Measurements from ENCODE around the gene EXD3.

The EXD3 gene

DNA sequence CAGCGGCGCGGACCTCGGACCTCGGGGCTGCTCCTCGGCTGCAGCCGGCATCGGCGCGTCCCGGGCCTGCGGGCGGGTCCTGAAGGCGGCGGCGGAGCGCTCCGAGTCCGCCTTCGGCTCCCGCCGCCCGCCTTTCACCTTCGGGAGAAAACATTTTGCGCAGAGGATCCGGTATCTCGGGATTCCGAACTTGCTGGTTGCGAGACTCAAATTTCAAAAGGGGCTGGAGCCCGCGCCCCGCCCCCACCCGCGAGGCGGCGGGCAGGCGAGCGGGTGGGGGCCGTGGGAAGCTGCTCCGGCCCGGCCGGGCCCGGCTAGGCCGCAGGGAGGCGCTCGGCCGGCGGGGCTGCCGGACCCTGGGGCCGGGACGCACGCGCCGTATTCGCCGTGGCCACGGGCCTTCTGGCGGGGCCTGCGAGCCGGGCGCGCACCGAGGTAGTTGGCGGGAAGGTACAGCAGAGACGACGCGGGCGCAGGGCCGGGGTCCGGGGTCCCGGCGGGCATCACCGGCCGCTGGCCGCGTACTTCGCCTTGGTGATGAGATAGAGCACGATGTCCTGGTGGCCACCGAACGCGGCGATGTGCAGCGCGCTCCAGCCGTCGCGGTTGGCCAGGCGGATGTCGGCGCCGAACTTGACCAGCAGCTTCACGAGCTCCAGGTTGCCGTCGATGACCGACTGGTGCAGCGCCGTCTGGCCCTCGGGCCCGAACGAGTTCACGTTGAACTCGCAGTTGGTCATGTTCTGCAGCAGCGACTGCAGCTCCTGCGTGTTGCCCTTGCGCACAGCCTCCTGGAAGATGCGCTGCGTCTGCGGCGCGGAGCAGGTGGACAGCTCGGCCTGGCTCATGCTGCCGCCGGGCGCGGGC lies 121.6 kb downstream of the EXD3 start:
- DNase-seq = no peak

DNA sequence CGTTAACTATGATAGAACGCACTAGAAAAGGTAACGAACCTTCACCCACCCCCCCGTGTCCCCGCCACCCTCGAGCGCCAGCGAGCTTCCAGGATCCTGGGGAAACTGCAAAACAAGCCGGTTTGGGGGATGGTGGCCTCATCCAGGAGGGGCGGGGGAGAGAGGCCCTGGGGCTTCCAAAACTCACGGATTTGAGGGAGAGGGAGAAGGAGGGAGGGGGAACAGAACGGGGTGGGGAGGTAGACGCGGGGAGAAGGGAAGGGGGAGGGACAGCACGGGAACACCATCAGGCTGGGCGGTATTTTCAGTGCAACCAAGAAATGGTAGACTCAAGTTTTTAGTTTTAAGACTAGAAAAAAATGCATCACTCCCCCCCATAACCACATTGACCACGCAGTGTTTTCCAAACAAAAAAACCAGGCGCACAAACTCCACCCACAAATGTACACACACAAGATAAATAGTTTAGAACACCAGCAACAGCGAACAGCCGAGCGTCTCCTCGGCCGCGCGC lies 122.3 kb downstream of the EXD3 start:
- no peak for DNase-seq

DNA sequence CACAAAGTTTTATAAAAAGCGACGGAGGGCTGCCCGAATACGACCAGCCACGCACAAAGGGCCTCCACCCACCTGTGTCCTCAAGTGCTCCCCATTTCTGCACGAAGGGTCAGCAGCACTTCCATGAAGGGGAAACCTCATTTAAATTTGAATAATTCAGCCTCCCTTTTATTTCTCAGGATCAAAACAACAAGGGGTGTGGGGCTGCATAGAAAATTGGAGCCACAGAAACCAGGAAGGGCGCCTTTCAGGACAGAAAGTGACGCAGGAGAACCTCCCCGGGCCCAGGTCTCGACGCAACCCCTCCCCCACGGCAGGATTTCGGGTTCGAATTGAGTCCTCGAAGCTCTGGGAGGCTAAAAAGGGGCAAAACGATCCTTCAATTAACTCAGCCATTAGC lies 123.0 kb downstream of the EXD3 start:
- DNase-seq = no peak

DNA sequence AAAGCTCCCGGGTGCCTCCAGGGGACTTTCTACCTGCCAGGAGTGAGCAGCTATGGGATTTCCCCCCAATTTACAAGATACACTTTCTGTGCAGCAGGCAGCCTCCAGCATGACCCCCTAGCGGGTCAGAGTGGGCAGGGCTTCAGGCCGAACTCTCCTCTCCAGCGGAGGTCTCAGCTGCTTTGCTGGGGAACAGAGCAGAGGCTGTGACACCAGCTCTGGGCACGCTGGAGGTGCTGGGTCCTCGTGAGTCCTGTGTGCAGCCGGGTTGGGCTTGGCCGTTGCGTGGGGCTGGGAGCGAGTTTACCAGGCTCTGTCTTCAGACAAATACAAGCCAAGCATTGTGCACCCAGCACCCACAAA lies 123.8 kb downstream of the EXD3 start:
- no peak for DNase-seq

GRCh38 chr9:137298401-137299202 lies 124.4 kb downstream of the EXD3 start:
- no peak for DNase-seq

DNA sequence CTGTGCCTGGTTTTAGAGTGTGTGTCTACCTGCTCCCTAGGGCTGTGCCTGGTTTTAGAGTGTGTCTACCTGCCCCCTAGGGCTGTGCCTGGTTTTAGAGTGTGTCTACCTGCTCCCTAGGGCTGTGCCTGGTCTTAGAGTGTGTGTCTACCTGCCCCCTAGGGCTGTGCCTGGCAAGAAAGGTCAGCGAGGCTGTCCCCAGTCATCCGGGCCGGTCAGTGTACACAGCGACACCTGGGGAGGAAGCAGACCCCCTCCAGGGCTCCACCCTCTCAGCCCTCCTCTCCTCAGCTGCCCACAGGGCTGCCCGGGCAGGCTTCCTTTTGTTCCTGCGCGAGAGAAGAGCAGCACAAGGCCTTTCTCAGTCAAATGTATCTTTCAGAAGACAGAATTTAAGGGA lies 125.0 kb downstream of the EXD3 start:
- no peak for DNase-seq

DNA sequence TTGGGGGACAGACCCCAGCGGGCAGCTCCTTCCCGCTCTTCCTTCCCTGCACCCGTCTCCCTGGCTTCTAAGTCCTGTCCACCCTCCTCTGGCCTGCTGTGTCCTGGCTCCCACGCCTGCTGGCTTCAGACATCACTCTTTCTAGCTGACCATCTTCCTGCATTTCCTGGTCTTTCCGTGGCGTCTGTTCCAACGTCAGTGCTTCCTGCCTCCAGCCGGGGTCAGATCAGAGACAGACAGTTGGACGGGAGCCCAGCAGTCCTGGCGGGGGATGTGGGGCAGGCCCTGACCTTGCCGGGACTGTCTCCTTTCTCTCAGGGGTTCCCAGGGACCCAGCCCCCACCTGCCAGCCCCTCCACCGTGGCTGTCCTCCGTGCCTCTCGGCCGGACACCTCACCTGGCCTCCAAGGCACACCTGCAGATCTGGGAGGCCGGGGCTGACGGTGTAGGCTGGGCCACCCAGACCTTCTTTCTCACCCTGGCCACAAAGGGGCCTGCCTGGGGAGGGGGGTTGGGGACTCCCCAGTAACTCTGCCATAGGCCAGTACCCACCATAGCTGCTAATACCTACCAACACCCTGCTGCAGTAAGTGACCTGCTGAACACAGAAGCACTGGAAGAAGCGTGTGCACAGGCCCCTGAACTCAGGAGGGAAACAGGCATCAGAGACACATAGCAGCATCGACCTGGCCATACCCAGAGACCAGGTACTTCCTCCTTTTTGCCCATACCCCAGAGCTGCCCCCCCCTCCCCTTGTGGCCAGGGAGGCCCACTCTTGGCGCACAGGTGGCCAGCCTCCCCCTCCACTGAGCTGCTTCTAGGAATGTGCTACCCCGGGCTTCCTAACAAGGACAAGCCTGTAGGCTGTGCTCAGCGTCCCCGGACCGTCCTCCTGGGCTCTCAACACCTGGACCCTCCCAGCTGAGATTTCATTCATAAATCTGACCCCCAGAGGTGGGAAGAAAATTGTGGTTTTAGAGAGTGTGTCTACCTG lies 126.0 kb downstream of the EXD3 start:
- DNase-seq = no peak

- no peak for DNase-seq
Observed at GRCh38 chr9:137295849-137296669, 126.9 kb downstream of the EXD3 start.

- peak; percentile 42 for DNase-seq
Observed at GRCh38 chr9:137295238-137295811, 127.6 kb downstream of the EXD3 start.

DNA sequence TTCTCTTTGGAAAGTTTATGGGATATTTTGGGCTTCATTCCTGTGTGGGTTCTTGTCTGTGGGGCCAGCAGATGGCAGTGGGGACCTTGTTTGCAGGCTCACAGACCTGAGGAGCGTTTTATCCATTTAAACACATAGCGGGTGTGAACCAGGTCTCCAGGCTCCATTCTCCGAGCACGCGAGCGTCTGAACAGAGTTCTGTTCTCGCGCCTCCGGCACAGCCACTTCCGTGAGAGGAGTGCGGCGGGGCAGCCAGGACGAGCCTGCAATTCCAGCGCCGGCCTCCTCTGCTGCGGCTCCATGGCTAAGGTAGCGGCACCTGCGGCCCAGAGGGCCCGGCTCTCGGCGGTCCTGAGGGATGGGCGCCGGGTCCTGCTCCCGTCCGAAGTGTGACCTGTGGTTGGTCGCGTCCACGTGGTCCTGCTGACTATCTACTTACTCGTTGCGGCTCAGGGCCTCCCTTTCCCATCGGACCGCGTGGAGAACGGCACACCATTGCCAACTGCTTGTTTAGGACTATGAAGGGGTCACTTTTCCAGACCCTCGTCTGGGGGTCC lies 128.2 kb downstream of the EXD3 start:
- DNase-seq = no peak

DNA sequence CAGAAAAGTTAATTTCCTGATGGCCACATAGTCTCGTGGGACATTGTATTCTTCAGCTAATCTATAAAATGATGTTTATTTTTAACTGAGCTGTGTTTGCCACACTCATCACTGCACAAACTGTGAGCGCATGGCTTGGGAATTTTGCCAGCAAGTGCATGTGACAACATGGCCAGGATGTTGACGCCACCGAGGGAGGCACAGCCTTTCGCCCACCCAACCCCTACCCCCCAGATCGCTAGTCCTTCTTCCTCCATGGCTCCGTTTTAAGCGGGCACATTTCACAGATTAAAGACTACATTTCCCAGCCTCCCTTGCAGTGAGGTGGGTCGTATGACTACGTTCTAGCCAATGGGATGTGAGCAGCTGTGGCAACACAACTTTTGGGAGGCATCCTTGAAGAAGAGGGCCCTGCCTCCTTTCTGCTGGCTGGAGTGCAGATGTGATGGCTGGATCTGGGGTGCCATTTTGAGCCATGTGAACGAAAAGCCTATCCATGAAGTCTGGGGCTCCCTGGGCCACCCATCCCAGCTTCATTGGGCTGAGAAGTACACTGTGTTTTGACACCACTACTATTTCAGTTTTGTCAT lies 128.8 kb downstream of the EXD3 start:
- DNase-seq = peak; percentile 33

DNA sequence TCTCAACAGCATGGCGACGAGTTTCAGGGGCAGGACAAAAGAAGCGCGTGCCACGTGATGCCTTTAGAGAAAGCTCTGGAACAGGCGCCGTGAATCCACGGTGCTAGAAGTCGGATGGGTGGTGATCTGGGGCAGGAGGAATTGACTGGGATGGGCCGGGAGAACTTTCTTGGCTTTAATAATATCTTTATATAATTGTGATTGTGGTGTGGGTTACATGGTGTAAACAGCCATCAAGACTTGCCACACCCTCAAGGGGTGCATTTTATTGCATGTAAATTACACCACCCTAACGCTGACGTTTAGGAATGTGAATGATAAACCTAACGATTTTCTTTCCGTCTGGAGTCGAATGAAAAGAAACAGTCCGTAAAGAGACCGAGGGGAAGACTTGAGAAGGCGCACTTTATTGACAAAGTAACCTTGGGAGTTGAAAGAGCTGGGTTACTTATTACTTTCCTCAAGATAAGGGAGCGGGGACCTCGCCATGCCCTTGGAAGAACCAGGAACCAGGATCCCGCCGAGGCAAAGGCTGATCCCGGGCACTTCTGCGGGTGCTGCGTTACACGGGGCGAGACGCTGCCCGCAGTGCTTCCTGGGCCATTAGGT lies 129.4 kb downstream of the EXD3 start:
- no peak for DNase-seq

DNA sequence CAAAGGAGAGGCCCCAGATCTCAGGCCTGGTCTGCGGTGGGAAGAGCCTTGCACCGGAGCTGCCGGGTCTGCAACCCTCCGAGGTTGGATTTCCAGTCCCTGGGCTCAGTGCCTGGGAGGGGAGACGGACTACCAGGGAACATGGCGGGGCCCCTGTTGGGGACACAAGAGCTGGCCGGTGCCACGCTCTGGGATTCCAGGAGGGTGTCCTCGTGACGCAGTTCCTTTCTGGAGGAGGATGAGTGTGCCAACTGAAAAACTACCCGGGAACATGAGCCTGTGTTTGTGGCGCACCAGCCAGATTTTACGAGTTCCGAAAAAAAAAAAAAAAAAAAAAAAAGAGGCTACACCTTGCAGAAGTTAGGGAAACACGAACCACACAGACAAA lies 129.9 kb downstream of the EXD3 start:
- DNase-seq = no peak

DNA sequence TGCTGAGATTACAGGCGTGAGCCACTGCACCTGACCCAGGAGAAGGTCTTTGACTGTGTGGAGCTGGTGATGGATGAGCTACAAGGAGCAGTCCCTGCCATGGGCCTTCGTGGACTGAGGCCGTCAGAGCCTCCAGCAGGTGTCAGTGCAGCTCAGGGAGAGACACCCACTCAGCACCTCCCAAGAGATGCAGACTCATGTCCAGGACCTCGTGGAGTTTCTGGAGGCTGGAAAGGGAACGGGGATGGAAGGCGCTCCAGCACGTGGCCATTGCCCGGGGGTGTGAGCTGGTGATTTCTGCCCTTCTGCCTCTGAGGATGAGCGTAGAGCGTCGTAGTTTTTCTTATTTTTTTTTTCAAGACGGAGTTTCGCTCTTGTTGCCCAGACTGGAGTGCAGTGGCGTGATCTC lies 136.0 kb downstream of the EXD3 start:
- DNase-seq = peak; percentile 36

- no peak for DNase-seq
Observed at GRCh38 chr9:137281345-137282116, 141.4 kb downstream of the EXD3 start.

- DNase-seq = peak; percentile 29
Observed at GRCh38 chr9:137280474-137281344, 142.3 kb downstream of the EXD3 start.

DNA sequence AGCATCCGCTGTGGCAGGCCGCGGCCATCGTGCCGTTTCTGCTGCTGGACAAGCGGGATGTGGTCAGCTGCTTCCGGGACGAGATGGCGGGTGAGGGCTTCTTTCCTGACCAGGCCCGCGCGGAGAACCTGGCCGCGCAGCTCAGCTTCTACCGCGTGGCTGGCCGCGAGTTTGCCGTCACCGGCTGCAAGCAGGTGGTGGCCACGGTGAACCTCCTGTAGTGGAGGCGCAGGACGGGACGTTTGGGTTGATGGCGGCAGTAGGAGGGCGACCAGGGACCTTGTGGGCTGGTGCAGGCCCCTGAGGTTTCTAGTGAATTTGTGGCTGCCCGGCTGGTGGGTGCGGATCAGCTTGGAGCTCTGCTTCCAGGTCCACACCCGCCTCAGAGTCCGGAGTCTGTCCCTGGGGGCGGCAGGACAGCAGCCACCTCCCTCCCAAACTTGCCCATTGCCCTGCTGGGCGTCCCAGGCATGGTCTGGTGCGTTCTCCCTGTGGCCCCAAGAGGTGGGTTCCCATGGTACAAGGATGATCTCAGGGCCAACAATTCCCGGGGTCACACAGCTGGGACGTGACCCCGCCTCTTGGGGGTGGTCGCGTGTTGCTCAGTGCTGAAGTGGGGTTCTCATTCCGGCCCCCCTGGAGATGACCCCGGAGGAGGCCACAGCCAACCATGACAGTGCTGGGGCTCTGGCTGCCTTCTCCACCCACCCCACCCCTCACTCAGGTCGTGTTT lies 143.1 kb downstream of the EXD3 start:
- no peak for DNase-seq
